Mesothelial cell of epicardium (in vitro differentiated cells): Measurements from ENCODE around the gene BDH1. TPM values are rescaled to one million over a fixed set of nuclear protein-coding genes. Genes with fewer than 3 reads are reported as not detected.

Source experiments
- DNase-seq, 2 experiments: peaks; one replicate each; pipeline ENCODE4 v3.0.0; 2021; ENCODE audit warnings: low spot score in 2 of 2; ENCODE audit not compliant: unreplicated experiment in 2 of 2
- H3K27ac Mint-ChIP-seq: 2 replicates; pipeline ENCODE4 v1.8.0; 2021; ENCODE audit warnings: mixed read lengths
- H3K27me3 Mint-ChIP-seq: 2 replicates; pipeline ENCODE4 v1.8.0; 2021; ENCODE audit warnings: low read depth, mixed read lengths
- H3K36me3 Mint-ChIP-seq: 2 replicates; pipeline ENCODE4 v1.8.0; 2021; ENCODE audit warnings: mixed read lengths
- H3K4me1 Mint-ChIP-seq: 2 replicates; pipeline ENCODE4 v1.8.0; 2021; ENCODE audit warnings: mixed read lengths
- H3K4me3 Mint-ChIP-seq: 2 replicates; pipeline ENCODE4 v1.8.0; 2021; ENCODE audit warnings: mild to moderate bottlenecking, moderate library complexity, mixed read lengths
- H3K9me3 Mint-ChIP-seq: 2 replicates; pipeline ENCODE4 v1.8.0; 2021; ENCODE audit warnings: mixed read lengths
- CTCF ChIP-seq: fragments of 200-600 bp; sonication (generic); IDR thresholded peaks from one replicate; pipeline ENCODE4 v1.5.0; 2021; ENCODE audit warnings: antibody characterized with exemption; ENCODE audit not compliant: unreplicated experiment
- total RNA-seq: library from RNA; stranded (reverse); gene quantifications from 3 replicates; pipeline ENCODE4 v1.2.1, GENCODE V29; 2021

The BDH1 gene
- total RNA-seq, 1 donor from 2014 or later, result 14.0 TPM

- Mint-ChIP-seq H3K36me3 (no peaks in the 10 kb centered on the region), H3K4me1 (peaks cover 41% of the 10 kb centered on the region), H3K27ac (peak overlapping the region; percentile 84), H3K9me3 (no peaks in the 10 kb centered on the region), H3K4me3 (no peak overlapping the region), H3K27me3 (no peaks in the 10 kb centered on the region)
- DNase-seq, result no peak
- TF ChIP-seq CTCF, result no peak
These were observed 67.8 kb downstream of the BDH1 start for GRCh38 chr3:197487911-197488391.

GRCh38 chr3:197486861-197487260 is 68.9 kb downstream of the BDH1 start:
- Mint-ChIP-seq H3K4me3 (no peak overlapping the region), H3K27me3 (no peaks in the 10 kb centered on the region), H3K4me1 (peaks cover 39% of the 10 kb centered on the region), H3K27ac (no peak overlapping the region), H3K36me3 (no peaks in the 10 kb centered on the region), H3K9me3 (no peaks in the 10 kb centered on the region)
- no peak for DNase-seq
- no peak for TF ChIP-seq CTCF

GRCh38 chr3:197485143-197485542 is 70.6 kb downstream of the BDH1 start:
- TF ChIP-seq CTCF, result no peak
- H3K36me3 Mint-ChIP-seq, result no peaks in the 10 kb centered on the region

GRCh38 chr3:197484204-197484901 is 71.4 kb downstream of the BDH1 start:
- H3K4me1 Mint-ChIP-seq, result peaks cover 25% of the 10 kb centered on the region
- TF ChIP-seq CTCF, result no peak
- H3K27me3 Mint-ChIP-seq, result no peaks in the 10 kb centered on the region
- no peak overlapping the region for H3K27ac Mint-ChIP-seq
- no peaks in the 10 kb centered on the region for H3K36me3 Mint-ChIP-seq
- DNase-seq, result no peak
- no peak overlapping the region for H3K4me3 Mint-ChIP-seq
- H3K9me3 Mint-ChIP-seq, result no peaks in the 10 kb centered on the region

More at GRCh38 chr3:197485143-197485542, 70.6 kb downstream of the BDH1 start:
- H3K4me1 Mint-ChIP-seq, result peaks cover 32% of the 10 kb centered on the region
- no peak for DNase-seq
- no peaks in the 10 kb centered on the region for H3K27me3 Mint-ChIP-seq
- H3K9me3 Mint-ChIP-seq, result no peaks in the 10 kb centered on the region
- H3K27ac Mint-ChIP-seq, result no peak overlapping the region
- H3K4me3 Mint-ChIP-seq, result no peak overlapping the region

DNA sequence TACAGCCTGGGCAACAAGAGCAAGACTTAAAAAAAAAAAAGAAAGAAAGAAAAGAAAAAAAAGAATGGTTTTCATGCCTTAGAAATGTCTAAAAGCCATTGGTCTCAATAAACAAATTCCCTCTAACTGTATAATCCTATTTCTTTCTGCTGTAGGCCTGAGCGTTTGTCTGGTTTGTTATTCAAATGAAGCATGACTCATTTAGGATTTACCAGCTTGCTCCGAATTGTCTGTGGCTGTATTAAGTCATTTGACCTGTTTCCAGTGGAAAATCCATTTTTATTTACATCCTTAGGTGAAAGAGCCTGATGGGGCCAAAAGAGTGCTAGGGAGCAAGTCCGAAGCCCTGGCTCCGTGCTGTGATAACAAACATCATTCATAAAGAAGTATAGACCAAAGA is 73.8 kb downstream of the BDH1 start:
- H3K4me3 Mint-ChIP-seq, result no peak overlapping the region
- H3K36me3 Mint-ChIP-seq, result no peaks in the 10 kb centered on the region
- H3K4me1 Mint-ChIP-seq, result peaks cover 3% of the 10 kb centered on the region
- TF ChIP-seq CTCF, result no peak
- H3K27ac Mint-ChIP-seq, result no peak overlapping the region
- DNase-seq, result no peak
- no peaks in the 10 kb centered on the region for H3K9me3 Mint-ChIP-seq
- no peaks in the 10 kb centered on the region for H3K27me3 Mint-ChIP-seq
